HG02884 (cell line): Measurements from ENCODE around the gene MTAP.

ENCODE experiments used
- ATAC-seq: cut with Tn5 transposase; IDR thresholded peaks from one replicate; pipeline ENCODE4 v1.9.1; 2021; ENCODE audit warnings: mild to moderate bottlenecking, moderate library complexity; ENCODE audit not compliant: unreplicated experiment

Gene MTAP

DNA sequence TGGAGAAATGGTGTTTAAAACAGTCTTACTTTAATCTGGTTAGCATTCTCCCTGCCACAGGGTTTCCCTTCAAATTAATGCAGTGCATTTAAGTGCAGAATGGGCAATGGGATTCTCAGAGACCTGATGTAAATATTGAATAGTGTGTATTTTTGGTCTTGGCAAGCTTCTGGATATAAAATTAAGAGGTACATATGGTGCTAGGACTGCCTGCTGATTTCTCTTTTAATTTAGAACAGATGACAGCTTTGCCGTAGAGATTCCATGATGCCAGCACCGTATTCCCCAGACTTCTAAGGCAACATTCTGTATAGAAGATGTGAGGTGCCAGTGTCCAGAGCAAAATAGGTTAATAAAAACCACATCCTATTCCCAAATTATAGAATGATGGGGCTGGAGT lies 1.9 kb downstream of the MTAP start:
- ATAC-seq = no peak

DNA sequence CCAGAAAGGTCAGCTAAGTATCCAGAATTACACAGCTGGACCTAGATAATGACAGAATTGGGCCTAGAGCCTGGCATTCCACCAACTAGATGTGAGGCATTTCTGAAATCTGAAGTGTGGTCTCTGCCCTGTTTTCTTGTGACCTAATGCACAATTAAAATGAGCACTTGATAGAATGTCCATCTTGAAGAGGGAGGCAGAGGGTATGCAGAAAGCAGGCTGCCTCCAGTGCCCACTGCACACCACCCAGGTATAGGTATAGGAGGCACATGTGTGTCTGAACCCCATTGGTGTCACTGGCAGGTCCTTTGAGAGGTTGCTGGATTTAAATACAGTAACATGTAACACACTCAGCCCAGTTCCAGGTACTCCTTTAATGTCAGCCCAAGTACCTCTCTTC lies 2.4 kb downstream of the MTAP start:
- no peak for ATAC-seq

DNA sequence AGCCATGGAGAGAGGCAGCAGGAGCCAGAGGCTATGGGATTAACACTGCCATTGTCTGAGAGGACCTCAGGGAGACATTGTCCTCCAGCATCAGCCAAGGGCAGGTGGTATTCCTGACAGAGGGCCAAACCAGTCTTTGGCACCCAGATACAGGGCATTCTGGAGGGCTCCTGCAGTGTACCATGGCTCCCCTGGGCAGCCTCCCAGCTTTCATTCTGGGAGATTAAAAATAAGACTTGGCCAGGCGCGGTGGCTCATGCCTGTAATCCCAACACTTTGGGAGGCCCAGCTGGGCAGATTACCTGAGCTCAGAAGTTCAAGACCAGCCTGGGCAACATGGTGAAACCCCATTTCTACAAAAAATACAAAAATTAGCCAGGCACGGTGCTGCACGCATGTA lies 4.2 kb downstream of the MTAP start:
- ATAC-seq = no peak

DNA sequence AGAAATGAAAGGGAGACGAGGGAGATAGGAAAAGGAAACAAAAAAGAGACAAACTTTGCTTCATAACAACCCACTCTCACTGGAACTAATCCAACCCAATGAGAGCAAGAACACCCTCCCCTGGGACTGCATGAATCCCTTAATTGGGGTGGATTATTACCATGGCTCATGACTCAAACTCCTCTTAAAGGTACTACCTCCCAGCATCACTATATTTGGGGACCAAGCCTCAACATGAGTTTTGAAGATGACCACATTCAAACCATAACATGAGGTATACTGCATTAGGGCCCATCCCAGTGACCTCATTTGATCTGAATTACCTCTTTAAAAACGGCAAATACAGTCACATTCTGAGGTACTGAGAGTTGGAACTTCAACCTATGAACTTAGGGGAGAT lies 8.0 kb downstream of the MTAP start:
- no peak for ATAC-seq

DNA sequence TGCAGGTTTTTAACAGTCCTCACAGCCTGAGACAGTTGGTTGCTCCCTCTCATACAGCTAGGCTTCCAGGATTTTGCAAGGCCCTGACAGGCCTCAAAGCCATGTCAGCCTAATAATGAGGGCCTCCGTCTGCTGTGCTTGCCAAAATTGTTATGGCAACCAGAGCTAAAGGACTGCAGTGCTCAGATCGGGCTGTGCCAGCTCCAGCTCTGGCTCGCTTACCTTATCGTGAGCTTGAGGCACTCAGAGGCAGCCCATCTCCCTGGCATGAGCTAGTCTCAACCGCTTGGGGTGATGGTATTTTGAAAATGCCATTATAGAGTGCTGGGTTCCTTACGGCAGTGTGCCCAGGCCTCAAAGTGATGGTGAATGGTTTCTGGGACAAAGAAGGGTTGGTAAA lies 8.4 kb downstream of the MTAP start:
- ATAC-seq = no peak

DNA sequence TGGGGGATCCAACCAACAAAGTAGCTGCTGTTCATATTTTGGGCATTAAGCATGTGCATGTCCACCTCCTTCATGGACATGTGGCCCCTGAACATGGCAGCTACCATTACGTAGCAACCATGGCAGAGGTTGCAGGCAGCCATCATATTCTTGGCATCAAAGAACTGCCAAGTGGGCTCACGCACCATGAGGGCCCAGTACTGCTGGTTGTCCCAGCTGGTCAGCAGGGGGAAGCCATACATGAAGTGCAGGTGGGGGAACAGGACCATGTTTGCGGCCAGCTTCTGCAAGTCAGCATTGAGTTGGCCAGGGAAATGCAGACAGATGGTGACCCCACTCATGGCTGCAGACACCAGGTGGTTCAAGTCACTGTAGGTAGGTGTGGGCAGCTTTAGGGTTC lies 9.5 kb downstream of the MTAP start:
- ATAC-seq = no peak

DNA sequence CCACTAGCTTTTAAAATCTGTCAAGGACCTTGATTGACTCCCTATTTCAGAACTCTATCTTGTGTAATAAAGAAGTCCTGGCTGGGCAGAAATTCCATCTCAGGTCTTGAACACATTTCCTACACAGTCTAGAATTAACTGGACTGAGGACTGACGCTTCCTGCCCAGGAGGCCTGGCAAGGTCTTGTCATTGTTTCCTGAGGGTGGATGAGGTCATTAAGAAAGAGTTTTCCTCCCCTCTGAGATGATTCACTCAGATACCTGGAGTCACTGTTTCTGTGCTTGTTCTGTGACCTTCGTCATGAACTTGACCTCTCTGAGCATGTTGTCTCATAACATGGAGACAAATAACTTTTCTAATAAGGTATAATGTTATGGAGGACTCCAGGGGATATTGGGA lies 10.0 kb downstream of the MTAP start:
- ATAC-seq = no peak

DNA sequence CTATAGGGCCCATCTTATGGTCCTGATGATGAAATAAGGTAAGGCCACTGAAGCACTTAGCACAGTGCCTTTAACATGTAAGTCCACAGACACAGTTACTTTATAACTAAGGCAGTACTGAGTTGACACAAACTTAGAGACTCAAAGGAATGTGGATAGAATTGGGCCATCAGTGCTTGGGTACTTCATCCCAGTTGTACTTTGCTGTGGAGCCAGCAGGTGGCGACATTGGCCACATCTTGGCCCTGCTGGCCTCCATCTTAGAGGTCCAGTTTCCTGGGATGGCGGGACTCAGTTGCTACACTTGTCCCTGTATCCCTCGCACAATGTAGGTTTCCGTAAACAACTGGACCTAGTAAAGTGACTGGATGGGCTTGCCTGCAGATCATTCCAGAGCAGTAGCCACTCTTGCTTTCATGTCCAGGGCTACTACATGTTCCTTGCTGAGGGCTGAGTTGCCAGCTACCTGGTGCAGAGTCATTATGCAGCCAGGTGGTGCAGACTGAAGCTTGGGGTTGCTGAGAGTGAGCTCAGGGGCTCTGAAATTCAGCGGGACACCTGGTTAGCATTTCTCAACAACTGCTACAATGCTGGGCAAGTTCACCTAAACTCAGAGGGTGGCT lies 10.6 kb downstream of the MTAP start:
- ATAC-seq = peak; percentile 39

DNA sequence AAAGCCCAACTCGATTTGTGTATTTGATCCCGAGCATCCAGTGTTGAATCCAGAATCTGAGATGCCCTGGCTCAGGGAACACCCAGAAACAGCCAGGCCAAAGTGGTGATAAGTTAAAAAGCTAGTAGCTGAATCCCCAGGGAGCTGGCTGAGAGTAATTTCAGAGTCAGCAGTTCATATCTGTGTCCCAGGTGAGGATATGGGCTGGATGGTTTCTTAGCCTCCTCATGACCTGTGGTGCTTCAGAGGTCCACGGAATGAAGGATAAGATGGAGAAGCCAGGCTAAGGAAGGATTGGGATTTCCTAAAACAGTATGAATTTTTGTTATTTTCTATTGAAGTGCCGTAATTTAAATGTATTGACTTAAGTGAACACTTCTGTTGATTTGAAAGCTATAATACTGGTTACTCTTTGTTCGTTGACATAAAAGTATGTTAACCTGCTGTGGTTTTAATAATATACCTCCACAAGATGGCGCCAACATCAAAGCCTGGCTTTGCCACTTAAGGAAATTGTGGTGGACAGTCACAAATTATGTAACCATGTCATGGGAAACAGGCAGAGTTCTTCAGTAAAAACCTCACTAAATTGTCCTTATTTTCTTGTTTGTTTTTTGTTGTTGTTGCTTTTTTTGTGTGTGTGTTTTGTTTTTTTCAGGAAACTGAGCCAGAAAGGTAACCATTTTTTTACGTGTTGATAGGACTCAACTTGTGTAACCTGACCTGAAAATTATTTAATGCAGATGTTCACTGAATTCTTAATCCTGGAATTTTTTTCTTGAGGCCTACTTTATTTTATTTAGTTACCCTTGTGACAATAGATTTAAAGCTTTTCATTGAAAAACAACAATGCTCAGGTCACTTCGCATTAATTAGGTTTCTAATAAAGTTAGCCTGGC lies 11.4 kb downstream of the MTAP start:
- no peak for ATAC-seq

DNA sequence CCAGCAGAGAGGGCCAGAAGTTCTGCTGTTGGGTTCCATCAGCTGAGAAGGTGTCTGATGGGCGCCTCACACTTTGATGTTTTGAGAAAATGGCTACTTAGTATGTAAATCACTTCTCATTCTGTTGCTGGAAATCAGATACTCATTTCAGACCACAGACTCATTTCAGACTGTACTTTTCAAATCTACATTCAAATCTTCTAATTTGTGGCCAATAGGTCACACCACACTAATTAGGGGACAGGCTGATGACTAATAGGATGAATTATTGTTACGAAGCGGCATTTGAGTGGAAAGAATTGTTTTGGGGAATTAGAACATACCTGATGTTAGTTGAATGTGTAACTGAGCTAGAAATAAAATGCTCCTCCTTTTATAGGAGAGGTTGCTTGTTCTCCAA lies 13.2 kb downstream of the MTAP start:
- ATAC-seq = peak; percentile 39

DNA sequence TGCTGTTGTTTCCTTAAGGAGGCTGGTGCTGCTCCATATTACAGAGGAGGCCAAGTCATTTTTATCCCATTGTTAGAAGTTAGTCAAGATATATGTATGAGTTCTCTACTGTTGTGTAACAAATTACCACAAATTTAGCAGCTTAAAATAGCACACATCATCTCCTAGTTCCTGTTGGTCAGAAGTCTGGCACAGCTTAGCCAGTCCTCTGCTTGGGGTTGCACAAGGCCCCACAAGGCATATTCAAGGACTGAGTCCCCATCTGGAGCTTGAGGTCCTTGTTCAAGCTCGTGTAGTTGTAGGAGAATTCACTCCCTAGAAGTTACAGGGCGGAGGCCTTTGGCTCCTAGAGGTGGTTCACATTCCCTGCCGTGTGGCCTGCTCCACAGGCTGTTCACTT lies 14.7 kb downstream of the MTAP start:
- ATAC-seq = no peak

DNA sequence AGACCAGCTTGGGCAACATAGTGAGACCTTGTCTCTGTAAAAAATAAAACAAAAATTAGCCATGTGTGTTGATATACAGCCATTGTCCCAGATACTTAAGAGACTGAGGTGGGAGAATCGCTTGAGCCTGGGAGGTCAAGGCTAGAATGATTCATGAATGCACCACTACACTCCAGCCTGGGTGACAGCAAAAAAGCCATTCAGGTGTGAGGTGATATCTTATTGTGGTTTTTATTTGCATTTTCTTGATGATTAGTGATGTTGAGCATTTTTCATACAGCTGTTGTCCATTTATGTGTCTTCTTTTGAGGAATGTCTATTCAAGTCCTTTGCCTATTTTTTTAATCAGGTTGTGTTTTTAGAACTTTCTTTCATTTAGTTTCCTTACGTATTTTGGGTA lies 23.2 kb downstream of the MTAP start:
- ATAC-seq = no peak

DNA sequence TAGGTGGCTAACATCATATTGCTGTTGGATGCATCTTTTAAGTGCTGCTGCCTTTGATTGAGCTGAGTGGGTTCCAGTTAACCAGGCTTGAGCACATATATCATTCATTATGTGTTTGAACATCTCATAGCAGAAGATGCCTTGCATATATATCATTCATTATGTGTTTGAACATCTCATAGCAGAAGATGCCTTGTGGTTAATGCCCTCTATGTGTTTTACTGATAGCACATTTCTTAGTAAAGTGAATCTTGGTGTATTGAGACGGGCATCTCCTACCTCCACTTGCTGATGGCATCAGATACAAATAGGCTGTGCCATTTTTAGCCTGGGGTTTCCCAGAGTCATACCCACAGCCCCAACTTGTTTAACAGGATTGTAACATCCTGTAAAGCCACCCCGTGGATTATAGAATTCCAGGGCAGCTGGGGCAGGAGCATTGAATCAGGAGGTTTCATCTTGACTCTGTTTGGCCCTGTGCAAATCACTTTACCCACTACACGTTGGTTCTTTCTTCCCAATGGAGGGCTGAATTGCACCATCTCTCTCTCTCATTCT lies 26.5 kb downstream of the MTAP start:
- no peak for ATAC-seq

DNA sequence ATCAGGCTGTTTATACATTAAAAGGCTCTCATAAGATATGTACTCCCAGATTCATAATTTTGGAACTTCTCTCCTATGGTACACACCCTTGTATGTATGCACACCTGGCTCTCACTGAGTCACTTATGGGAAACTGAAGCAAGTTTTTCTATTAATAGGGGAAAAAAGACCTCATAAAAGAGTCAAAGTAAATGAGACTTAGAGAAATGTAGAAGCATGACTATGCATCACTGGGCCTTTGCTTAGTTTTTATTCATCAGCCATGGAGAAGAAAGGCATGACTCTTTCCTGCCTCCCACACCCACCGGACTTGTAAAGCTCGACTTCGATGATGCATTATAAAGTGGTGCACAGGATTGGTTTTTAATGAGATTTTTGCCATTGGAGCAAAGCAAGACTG lies 28.2 kb downstream of the MTAP start:
- no peak for ATAC-seq

DNA sequence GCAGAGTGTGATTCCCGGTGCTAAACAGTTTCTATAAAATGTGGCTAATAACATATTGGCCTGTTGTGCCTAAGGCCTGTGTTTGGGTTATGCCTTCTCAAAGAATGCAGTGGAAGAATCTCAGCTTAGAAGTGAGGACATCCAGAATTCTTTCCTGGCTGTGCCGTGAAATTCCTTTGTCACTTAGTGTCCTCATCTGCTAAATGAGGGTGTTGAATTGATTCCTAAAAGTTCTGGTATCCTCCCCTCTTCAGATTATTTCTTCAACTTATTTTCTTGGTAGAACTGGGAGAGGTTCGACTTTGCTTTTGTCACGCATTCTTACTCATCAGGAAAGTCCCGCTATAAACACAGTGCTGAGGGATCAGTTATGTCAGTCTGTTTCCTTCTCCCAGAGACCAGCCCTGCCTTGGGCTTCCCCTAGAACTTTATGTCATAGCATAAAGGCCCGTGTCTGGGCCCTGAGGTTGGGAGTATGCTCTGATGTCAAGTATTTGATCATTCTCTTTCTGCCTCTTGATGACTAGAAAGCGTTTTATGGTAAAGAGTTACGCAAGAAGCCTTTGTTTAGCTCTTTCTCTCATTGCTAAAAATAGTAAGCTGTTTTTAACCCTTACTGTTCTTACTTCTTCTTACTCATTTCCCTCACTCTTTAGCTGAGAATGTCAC lies 29.5 kb downstream of the MTAP start:
- peak; percentile 53 for ATAC-seq

DNA sequence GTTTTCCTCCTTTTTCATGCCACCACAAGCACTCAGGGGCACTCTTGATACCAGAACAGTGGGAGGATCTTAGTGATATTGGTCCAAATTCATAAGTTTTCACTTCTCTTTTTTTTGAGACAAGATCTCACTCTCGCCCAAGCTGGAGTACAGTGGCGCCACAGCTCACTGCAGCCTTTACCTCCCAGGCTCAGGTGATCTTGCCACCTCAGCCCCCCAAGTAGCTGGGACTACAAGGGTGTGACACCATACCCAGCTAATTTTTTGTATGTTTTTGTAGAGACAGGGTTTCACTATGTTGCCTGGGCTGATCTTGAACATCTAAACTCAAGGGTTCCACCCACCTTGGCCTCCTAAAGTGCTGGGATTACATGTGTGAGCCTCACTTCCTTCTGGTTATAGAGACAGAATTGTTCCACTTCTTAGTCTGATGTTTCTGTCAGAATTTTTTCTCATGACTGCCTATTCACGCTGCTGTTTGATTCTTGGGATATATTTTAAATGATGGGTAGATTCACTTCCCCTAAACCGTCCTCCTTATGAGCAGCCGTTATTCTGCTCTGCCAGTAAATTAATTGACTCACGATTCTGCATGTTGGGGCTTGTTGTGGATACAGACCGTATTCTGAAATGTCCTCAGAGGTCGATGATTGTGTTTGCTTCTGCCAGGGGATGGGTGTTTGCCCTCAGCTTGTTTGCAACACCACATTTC lies 30.8 kb downstream of the MTAP start:
- ATAC-seq = peak; percentile 63

DNA sequence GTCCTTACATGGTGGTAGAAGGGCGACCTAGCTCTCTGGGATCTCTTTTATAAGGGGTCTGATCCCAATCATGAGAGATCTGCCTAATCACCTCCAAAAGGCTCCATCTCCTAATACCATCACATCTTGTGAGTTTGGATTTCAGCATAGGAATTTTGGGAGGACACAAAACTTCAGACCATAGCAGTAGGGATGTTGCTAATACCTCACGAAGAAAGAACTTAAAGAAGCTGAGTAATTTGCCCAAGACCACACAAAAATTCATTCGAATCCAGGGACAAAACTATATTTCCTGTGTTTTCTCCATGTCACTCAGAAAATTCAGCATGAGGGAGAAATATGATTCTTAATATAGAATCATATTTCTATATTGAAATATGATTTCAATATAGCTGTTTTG lies 32.7 kb downstream of the MTAP start:
- ATAC-seq = no peak

DNA sequence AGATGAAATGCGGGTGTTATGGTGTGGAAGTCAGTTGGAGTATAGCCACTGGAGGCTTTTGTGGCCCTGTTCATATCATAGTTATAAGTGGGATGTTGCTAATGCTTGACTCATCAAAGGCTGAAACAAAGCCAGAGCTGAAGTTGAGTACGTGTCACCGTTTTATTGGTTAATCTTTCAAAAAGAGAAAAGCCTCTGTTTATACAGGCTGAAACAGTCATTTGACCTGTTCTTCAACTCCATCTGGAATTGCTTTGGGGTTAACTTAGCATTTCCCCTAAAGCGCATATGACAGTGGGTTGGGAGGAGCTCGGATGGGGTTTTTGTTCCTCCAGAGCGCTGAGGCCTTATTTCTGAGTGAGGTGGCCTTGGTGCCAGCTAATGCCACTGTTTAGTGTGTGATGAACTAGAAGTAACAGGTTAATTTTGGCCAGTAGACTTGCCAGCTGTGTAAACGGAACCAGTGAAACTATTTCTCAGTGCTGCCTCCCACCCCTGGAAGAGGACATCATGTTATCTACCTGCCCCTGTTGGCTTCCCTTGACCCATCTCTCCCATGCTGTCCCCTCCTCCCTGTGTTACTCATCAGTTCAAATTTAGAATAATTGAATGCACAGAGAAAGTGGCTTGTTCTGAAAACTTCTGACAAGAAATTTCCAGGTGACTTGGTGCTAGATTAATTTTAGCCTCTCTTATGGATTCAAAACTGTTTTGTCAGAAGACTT lies 34.2 kb downstream of the MTAP start:
- no peak for ATAC-seq

DNA sequence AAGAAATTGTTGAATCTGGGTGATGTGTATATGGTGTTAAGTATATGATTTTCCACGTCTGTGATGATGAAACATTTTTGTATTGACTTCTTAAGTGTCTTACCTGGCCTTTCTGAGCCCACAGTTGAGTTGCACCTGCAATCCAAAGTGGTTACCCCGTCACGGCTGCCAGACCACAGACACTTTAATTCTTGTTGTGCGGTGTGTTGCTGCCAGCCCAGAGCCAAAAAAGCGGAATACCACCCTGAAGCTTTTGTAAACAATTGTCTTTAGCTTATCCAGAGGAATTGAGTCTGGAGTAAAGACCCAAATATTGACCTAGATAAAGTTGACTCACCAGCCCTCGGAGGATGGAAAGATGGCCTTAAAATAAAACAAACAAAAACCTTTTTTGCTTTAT lies 35.1 kb downstream of the MTAP start:
- ATAC-seq = no peak

DNA sequence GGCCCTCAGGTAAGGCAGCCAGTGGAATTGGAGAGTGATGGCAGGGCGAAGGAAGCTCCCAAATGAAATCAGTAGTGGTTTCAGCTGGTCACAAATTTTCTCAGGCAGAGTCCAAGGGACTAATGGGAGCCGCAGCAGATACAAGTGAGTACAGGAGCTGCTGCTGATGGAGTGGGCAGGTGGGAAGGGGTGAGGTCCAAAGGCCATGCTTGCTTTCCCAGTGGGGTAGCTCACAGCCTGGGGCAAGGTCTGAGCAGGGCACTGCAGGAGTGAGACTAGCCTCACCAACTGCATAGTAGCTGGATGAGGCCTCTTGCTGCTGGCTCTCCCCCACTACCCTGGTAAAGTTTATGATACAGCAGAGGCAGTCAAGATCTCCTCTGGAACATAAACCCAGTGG lies 38.2 kb downstream of the MTAP start:
- ATAC-seq = no peak
